ENCODE data around the gene APOH. TPM values are rescaled to one million over a fixed set of nuclear protein-coding genes. Genes with fewer than 3 reads are reported as not detected.

APOH gene
- total and polyA plus RNA-seq, 2 of the 8 experiments (the other 6 are each of a cell fraction or from before 2014, with no cell fraction given): not detected

GRCh38 chr17:66272811-66273585 lies 43.8 kb upstream of the APOH start:
- no peak overlapping the region for H3K56ac ChIP-seq (replicated peaks; ENCODE audit: insufficient read length, low read depth, low read length)
- H3K4me2 ChIP-seq (ENCODE audit: insufficient read depth in 1 of 2, low read depth in 2 of 2, low read length in 2 of 2): no peak overlapping the region
- no peak overlapping the region for H3K23ac ChIP-seq (ENCODE audit: insufficient read length)
- no peak overlapping the region for H2BK15ac ChIP-seq (ENCODE audit: low read length)
- no peak overlapping the region for H4K91ac ChIP-seq (replicated peaks; ENCODE audit: insufficient read length, low read length)
- FAIRE-seq (no peak), DNase-seq (ENCODE audit: low read depth in 1 of 2, low spot score in 2 of 2) (no peak)
- H2BK20ac ChIP-seq (ENCODE audit: low read length): no peak overlapping the region
- H2BK120ac ChIP-seq (replicated peaks; ENCODE audit: low read depth, low read length): no peak overlapping the region
- H3K79me1 ChIP-seq (ENCODE audit: low read depth, low read length): no peaks in the 10 kb centered on the region
- H2BK12ac ChIP-seq (ENCODE audit: low read depth, low read length): no peak overlapping the region
- no peaks in the 10 kb centered on the region for H3K79me2 ChIP-seq (ENCODE audit: control insufficient read depth in 1 of 2, insufficient read depth in 2 of 2, low read length in 2 of 2)
- no peaks in the 10 kb centered on the region for H4K20me1 ChIP-seq (replicated peaks in 1 of 2; ENCODE audit: control insufficient read depth in 1 of 2, insufficient read depth in 2 of 2, low read length in 2 of 2)
- H2BK5ac ChIP-seq (ENCODE audit: low read depth, low read length): no peak overlapping the region
- no peak overlapping the region for H4K8ac ChIP-seq (ENCODE audit: extremely low read depth, insufficient read depth, low read length)
- H3K4me1 ChIP-seq (replicated peaks in 1 of 4; ENCODE audit: control insufficient read depth in 3 of 4, insufficient read depth in 4 of 4, low read length in 3 of 4): no peaks in the 10 kb centered on the region
- H3K9me3 ChIP-seq (ENCODE audit: insufficient read depth in 2 of 2, low read depth in 1 of 2, low read length in 1 of 2): peaks cover 3% of the 10 kb centered on the region in 2 experiments; a peak in 2 of 4 replicates
- WGBS, 2 experiments (ENCODE audit: extremely low coverage in 1 of 2, insufficient coverage in 1 of 2, insufficient read length in 1 of 2, insufficient replicate concordance in 2 of 2, low coverage in 1 of 2, low lambda C conversion rate in 2 of 2, missing lambda C conversion rate in 1 of 2): 67% methylated on average over 5 of the region's 5 CpGs; no CpG with 5 or more reads in 1 of the 2 experiments
- no peak overlapping the region for H3K9ac ChIP-seq (replicated peaks in 1 of 4; ENCODE audit: extremely low read depth in 1 of 4, low read depth in 3 of 4, low read length in 3 of 4)
- H4K5ac ChIP-seq (ENCODE audit: insufficient read length, low read depth, low read length): no peak overlapping the region
- no peak overlapping the region for H3K4ac ChIP-seq (replicated peaks; ENCODE audit: insufficient read length, low read depth, low read length)
- no peak overlapping the region for H3K14ac ChIP-seq (ENCODE audit: insufficient read length)
- H2AFZ ChIP-seq (ENCODE audit: low read length): no peak overlapping the region
- H3K23me2 ChIP-seq (ENCODE audit: low read depth, low read length): no peaks in the 10 kb centered on the region
- no peak overlapping the region for H3K4me3 ChIP-seq (ENCODE audit: extremely low read depth in 1 of 4, insufficient read depth in 2 of 4, low read depth in 3 of 4, low read length in 4 of 4)
- H2AK5ac ChIP-seq (ENCODE audit: low read depth, low read length): no peak overlapping the region
- POLR2A ChIA-PET (ENCODE audit: partially characterized antibody): no interaction called here
- H3K36me3 ChIP-seq (ENCODE audit: control insufficient read depth in 2 of 4, insufficient read depth in 4 of 4, low read length in 3 of 4): no peaks in the 10 kb centered on the region
- CTCF ChIA-PET (ENCODE audit: partially characterized antibody): interaction anchor here (0.7 to 1.2 kb wide), 3 partner anchors 12 to 268 kb away, joined by 3 to 4 read pairs (median 3); no protein-coding TSS in a partner anchor
- H3K27ac ChIP-seq (ENCODE audit: low read depth, low read length): no peak overlapping the region
- no peak for TF ChIP-seq JUN (IDR thresholded peaks at IDR 0.05; ENCODE audit: low read depth, low read length)
- no peak for TF ChIP-seq JUND (IDR thresholded peaks at IDR 0.05; ENCODE audit: low read length)
- no peak for TF ChIP-seq GABPA (IDR thresholded peaks at IDR 0.05; ENCODE audit: borderline replicate concordance, insufficient read depth, low read length)
- H3K27me3 ChIP-seq (replicated peaks in 1 of 4; ENCODE audit: control insufficient read depth in 3 of 4, extremely low read depth in 1 of 4, insufficient read depth in 3 of 4, low read length in 3 of 4): no peaks in the 10 kb centered on the region; a peak in 1 of 7 replicates
- H3K18ac ChIP-seq (ENCODE audit: extremely low read depth, low read length): no peak overlapping the region

Measured in H1 (cell line).